Astrocyte (in vitro differentiated cells and primary cell): ENCODE measurements around the gene MPEG1. TPM values are rescaled to one million over a fixed set of nuclear protein-coding genes. Genes with fewer than 3 reads are reported as not detected.

Source experiments
- DNase-seq: peaks from one replicate; pipeline ENCODE4 v3.0.0-alpha.2; 2010; ENCODE audit warnings: low read depth
- FAIRE-seq: peaks from 2 replicates; lab custom pipeline; 2011; peaks lifted over from hg19 to GRCh38; lab: Jason Lieb, UNC
- H2AFZ ChIP-seq: 2 replicates; pipeline ENCODE4 v1.6.0; 2012; ENCODE audit warnings: low read depth, low read length, inconsistent platforms
- H3K27ac ChIP-seq: 2 replicates; pipeline ENCODE4 v1.5.1; 2011; ENCODE audit warnings: low read depth, low read length, inconsistent platforms
- H3K27me3 ChIP-seq: 2 replicates; pipeline ENCODE4 v1.6.0; 2011; ENCODE audit warnings: low read length, inconsistent platforms; ENCODE audit not compliant: insufficient read depth
- H3K36me3 ChIP-seq: 2 replicates; pipeline ENCODE4 v1.5.1; 2011; ENCODE audit warnings: low read length, inconsistent platforms; ENCODE audit not compliant: insufficient read depth
- H3K4me1 ChIP-seq: 2 replicates; pipeline ENCODE4 v1.5.1; 2011; ENCODE audit warnings: low read length, inconsistent platforms; ENCODE audit not compliant: insufficient read depth
- H3K4me2 ChIP-seq: 2 replicates; pipeline ENCODE4 v1.6.0; 2012; ENCODE audit warnings: low read length, inconsistent platforms
- H3K4me3 ChIP-seq: 2 replicates; pipeline ENCODE4 v1.5.1; 2011; ENCODE audit warnings: low read depth, mild to moderate bottlenecking, low read length, inconsistent platforms; ENCODE audit not compliant: insufficient read depth
- H3K79me2 ChIP-seq: 2 replicates; pipeline ENCODE4 v1.6.0; 2012; ENCODE audit warnings: mild to moderate bottlenecking, low read length, inconsistent platforms; ENCODE audit not compliant: insufficient read depth
- H3K9ac ChIP-seq: 2 replicates; pipeline ENCODE4 v1.6.0; 2012; ENCODE audit warnings: mild to moderate bottlenecking, low read length, inconsistent platforms
- H3K9me3 ChIP-seq: 2 replicates; pipeline ENCODE4 v1.5.1; 2012; ENCODE audit warnings: low read depth, mild to moderate bottlenecking, low read length, inconsistent platforms; ENCODE audit not compliant: insufficient read depth
- H4K20me1 ChIP-seq: 2 replicates; pipeline ENCODE4 v1.6.0; 2012; ENCODE audit warnings: low read length, inconsistent platforms; ENCODE audit not compliant: insufficient read depth
- H3K27ac Mint-ChIP-seq: one replicate; pipeline ENCODE4 v1.8.0; 2021; ENCODE audit warnings: mild to moderate bottlenecking, mixed read lengths; ENCODE audit not compliant: unreplicated experiment
- H3K27me3 Mint-ChIP-seq: one replicate; pipeline ENCODE4 v1.8.0; 2021; ENCODE audit warnings: low read depth, mixed read lengths; ENCODE audit not compliant: unreplicated experiment
- H3K36me3 Mint-ChIP-seq: one replicate; pipeline ENCODE4 v1.8.0; 2021; ENCODE audit warnings: low read depth, mixed read lengths; ENCODE audit not compliant: unreplicated experiment
- H3K4me1 Mint-ChIP-seq: one replicate; pipeline ENCODE4 v1.8.0; 2021; ENCODE audit warnings: low read depth, mixed read lengths; ENCODE audit not compliant: unreplicated experiment
- H3K4me3 Mint-ChIP-seq: one replicate; pipeline ENCODE4 v1.8.0; 2021; ENCODE audit warnings: mild to moderate bottlenecking, moderate library complexity, mixed read lengths; ENCODE audit not compliant: unreplicated experiment
- H3K9me3 Mint-ChIP-seq: one replicate; pipeline ENCODE4 v1.8.0; 2021; ENCODE audit warnings: mild to moderate bottlenecking, mixed read lengths; ENCODE audit not compliant: unreplicated experiment
- EZH2 ChIP-seq: IDR thresholded peaks from 2 replicates; pipeline ENCODE4 v1.6.1; 2012; ENCODE audit warnings: mild to moderate bottlenecking, low read length, inconsistent platforms; ENCODE audit not compliant: insufficient read depth
- total RNA-seq: library from RNA; stranded (reverse); gene quantifications from 2 replicates; pipeline ENCODE4 v1.2.1, GENCODE V29; 2021
- TF ChIP-seq, protein P1 (sequence below): IDR thresholded peaks from 2 replicates; pipeline ENCODE4 v1.5.1; 2011; ENCODE audit warnings: low read depth, mild to moderate bottlenecking, inconsistent platforms, low read length, moderate library complexity; ENCODE audit not compliant: insufficient read depth

The MPEG1 gene
- total RNA-seq, 1 donor from 2014 or later, result not detected

DNA sequence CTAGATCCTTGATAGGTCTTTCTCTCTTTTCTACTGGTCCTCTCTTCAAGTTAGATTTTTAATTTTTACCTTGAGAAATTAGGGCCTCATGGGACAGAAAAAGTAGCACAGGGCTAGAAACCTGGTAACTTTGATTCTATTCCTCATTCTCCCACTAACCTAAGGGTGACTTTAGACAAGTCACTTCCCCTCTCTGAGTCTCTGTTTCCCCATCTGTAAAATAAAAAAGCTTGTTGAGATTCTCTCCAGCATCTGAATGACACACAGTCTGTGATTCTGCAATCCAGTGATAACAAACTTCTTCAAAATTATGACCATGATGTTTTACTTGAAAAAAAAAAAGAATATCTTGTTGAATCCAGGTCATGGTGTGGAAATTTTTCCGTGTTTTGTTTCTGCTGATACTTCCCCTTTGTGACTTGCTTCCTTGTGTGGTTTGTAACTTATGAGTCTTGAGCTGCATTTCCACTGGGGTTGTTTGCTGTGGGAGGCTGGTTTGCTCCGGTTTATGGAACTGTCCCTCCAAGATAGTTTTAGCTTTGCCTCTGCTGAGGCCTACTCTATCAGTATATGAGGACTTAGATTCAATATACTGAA lies 9.8 kb upstream of the MPEG1 start:
- Histone ChIP-seq H2AFZ (no peak overlapping the region), H3K27ac (no peak overlapping the region), H3K9me3 (no peaks in the 10 kb centered on the region), H3K36me3 (no peaks in the 10 kb centered on the region), H3K4me3 (no peak overlapping the region), H3K4me2 (no peak overlapping the region), H3K4me1 (no peaks in the 10 kb centered on the region), H3K9ac (no peak overlapping the region), H3K27me3 (peaks cover 11% of the 10 kb centered on the region), H3K79me2 (no peaks in the 10 kb centered on the region), H4K20me1 (no peaks in the 10 kb centered on the region)
- Mint-ChIP-seq H3K4me3 (no peak overlapping the region), H3K27me3 (peaks cover 14% of the 10 kb centered on the region), H3K9me3 (no peaks in the 10 kb centered on the region), H3K4me1 (peaks cover 4% of the 10 kb centered on the region), H3K36me3 (no peaks in the 10 kb centered on the region), H3K27ac (no peak overlapping the region)
- DNase-seq, result no peak
- TF ChIP-seq, protein P1, sequence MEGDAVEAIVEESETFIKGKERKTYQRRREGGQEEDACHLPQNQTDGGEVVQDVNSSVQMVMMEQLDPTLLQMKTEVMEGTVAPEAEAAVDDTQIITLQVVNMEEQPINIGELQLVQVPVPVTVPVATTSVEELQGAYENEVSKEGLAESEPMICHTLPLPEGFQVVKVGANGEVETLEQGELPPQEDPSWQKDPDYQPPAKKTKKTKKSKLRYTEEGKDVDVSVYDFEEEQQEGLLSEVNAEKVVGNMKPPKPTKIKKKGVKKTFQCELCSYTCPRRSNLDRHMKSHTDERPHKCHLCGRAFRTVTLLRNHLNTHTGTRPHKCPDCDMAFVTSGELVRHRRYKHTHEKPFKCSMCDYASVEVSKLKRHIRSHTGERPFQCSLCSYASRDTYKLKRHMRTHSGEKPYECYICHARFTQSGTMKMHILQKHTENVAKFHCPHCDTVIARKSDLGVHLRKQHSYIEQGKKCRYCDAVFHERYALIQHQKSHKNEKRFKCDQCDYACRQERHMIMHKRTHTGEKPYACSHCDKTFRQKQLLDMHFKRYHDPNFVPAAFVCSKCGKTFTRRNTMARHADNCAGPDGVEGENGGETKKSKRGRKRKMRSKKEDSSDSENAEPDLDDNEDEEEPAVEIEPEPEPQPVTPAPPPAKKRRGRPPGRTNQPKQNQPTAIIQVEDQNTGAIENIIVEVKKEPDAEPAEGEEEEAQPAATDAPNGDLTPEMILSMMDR, result no peak
- no peak for TF ChIP-seq EZH2
- FAIRE-seq, result no peak

DNA sequence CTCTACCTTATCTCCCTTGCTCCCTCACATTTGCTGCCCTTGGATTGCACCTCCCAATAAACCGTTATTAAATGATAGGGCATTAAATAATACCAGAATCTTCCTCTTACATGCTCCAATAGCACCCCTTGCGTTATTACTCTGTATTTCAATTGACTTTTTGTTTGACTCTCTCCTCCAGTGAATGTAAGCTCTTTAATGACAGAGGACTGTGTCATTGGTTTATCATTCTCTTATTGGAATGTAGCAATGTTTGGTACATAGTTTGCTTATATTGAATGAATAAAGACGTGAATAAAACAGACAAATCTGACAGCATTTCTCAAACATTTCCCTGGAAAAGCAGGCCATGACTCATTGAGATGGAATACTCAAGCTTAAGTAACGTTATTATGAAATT lies 8.7 kb upstream of the MPEG1 start:
- H3K36me3 Mint-ChIP-seq, result no peaks in the 10 kb centered on the region
- Histone ChIP-seq H3K9ac (no peak overlapping the region), H4K20me1 (no peaks in the 10 kb centered on the region), H3K27me3 (peaks cover 11% of the 10 kb centered on the region), H3K4me1 (no peaks in the 10 kb centered on the region), H3K79me2 (no peaks in the 10 kb centered on the region), H3K36me3 (no peaks in the 10 kb centered on the region), H3K4me3 (no peak overlapping the region), H2AFZ (no peak overlapping the region), H3K9me3 (no peaks in the 10 kb centered on the region), H3K4me2 (no peak overlapping the region), H3K27ac (no peak overlapping the region)
- FAIRE-seq (no peak), DNase-seq (no peak)
- no peak overlapping the region for H3K27ac Mint-ChIP-seq
- peaks cover 12% of the 10 kb centered on the region for H3K4me1 Mint-ChIP-seq
- no peak for TF ChIP-seq EZH2
- TF ChIP-seq, protein P1, result no peak
- no peak overlapping the region for H3K4me3 Mint-ChIP-seq
- H3K9me3 Mint-ChIP-seq, result no peaks in the 10 kb centered on the region
- peaks cover 14% of the 10 kb centered on the region for H3K27me3 Mint-ChIP-seq

DNA sequence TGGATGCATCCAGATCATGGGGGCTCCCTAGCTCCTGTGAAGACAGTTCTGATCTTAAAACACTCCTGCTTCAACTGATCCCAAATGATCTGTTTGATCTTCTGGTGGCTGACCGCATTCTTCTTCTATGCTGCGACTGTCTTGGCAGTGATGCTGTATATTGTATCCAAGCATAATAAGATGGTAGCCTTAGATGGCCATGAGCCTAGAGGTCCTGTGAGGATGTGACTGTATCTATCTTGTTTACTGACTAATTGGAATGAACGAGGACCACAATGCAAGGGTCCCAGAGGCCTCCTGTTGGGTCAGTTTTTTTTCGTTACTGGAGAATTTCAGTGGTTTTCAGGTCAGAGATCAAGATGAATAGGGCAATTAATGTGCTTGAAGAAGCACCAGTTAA lies 7.1 kb upstream of the MPEG1 start:
- Mint-ChIP-seq H3K27ac (no peak overlapping the region), H3K27me3 (peaks cover 15% of the 10 kb centered on the region), H3K4me3 (no peak overlapping the region), H3K9me3 (no peaks in the 10 kb centered on the region), H3K4me1 (peaks cover 12% of the 10 kb centered on the region), H3K36me3 (no peaks in the 10 kb centered on the region)
- Histone ChIP-seq H3K9ac (no peak overlapping the region), H3K4me3 (no peak overlapping the region), H3K36me3 (no peaks in the 10 kb centered on the region), H3K4me1 (no peaks in the 10 kb centered on the region), H3K79me2 (no peaks in the 10 kb centered on the region), H3K27me3 (peaks cover 11% of the 10 kb centered on the region), H3K4me2 (no peak overlapping the region), H3K9me3 (no peaks in the 10 kb centered on the region), H4K20me1 (no peaks in the 10 kb centered on the region), H3K27ac (no peak overlapping the region), H2AFZ (no peak overlapping the region)
- no peak for TF ChIP-seq EZH2
- TF ChIP-seq, protein P1, result no peak
- DNase-seq (no peak), FAIRE-seq (no peak)
